Activated CD4-positive, alpha-beta T cell treated with anti-CD3 and anti-CD28 coated beads for 4 hours (primary cell): ENCODE data around the gene CIITA.
A peak's percentile ranks its signal among the peaks of the same experiment; 100 is the strongest.
"Not testable (repeated sequence)": the region's sequence is repeated elsewhere in the genome, so short reads cannot be mapped to it uniquely, and the experiment has no call there.

Experiments used
- DNase-seq, 2 donors: peaks; one replicate each; pipeline ENCODE4 v3.0.0-alpha.2; 2020

CIITA gene

GRCh38 chr16:10938796-10939648 is 62.0 kb downstream of the CIITA start:
- no peak for DNase-seq

- no peak for DNase-seq
Observed at GRCh38 chr16:10939649-10940234, 62.7 kb downstream of the CIITA start.

DNA sequence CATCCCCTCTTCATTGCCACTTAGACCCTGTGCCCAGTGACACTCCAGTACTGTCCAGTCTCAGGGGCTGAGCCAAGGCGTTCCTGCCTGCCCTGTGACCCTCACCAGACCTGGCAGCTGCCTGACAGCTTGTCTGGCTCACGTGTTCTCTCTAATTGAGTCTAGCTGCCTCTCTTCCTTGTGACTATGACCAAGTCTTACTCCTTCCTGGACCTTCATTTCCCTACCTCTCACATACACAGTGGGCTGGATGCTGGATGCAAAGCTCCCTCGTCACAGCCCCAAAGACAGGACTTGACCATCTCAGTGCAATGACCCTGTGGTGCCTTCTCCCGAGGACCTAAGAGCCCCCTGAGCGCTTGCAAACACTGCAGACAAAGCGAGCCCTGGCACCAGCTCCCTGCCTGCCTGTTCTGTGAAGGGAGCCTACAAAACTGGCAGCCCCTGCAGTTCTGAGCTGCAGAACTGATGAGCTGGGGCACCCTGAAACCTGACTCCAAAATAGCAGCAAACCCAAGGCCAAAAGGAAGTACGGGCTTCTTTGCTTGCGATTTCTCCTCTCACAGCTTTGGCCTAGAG is 63.6 kb downstream of the CIITA start:
- DNase-seq: no peak

- DNase-seq: no peak
Observed at GRCh38 chr16:10941127-10941933, 64.3 kb downstream of the CIITA start.

- not testable (repeated sequence) for DNase-seq
Observed at GRCh38 chr16:10941935-10942351, 64.9 kb downstream of the CIITA start.

DNA sequence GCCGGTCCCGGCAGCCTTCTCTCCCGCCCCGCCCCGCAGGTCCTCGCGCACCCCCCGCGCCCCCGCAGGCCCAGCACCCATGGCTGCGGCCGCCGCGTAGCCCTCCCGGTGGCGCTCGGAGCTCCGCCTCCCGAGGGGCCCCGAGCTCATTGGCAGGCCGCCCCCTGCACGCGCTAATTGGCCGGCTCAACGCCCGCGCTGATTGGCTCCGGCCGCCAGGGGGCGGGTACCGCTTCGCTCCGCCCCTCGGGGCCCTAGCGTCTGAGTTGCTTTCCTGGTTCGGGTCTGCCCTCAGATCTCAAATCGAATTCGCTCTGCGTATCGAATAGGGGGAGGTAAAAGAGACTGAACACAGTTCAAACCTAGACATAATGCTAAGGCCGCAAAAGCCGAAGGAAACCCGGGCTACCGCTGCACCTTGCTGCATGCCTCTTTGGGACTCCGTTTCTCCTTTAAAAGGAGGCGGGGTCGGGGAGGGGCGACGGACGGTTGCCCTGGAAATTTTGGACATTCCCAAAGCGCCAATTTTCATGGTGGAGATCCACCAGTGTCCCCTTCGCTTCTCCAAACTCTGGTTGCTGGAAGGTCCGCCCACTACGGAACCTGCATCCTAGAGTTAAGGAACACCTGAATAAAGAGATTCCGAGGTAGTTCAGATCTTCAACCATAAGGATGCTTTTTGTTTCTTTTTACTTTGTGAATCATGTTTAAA is 65.5 kb downstream of the CIITA start, which contains the start of gene DEXI:
Gene DEXI, minus strand, starts transcription at position 117 of the 712 bp plus-strand sequence. CDS start 463 bp downstream, outside the sequence.
- peak; percentile 93 to 94 for DNase-seq

DNA sequence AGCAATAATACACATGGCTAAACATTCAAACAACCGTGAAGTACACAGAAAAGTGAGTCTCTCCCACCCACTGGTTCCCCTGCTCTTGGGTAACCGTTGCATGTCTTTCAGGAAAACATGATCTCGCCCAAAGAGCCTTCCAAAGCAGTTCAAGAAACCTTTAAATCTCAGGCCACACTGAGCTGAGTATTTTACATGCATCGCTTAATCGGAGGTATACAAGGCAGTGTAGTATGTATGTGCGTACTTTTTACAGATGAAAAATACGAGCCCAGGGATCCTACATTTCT is 66.0 kb downstream of the CIITA start:
- DNase-seq: no peak

- DNase-seq: peak; percentile 93 to 96
Observed at GRCh38 chr16:10944249-10945064, 67.5 kb downstream of the CIITA start, which contains the start of gene CLEC16A. TSS of gene CLEC16A (plus strand) at chr16:10944564. CDS start at chr16:10944718, 154 bp downstream.

DNA sequence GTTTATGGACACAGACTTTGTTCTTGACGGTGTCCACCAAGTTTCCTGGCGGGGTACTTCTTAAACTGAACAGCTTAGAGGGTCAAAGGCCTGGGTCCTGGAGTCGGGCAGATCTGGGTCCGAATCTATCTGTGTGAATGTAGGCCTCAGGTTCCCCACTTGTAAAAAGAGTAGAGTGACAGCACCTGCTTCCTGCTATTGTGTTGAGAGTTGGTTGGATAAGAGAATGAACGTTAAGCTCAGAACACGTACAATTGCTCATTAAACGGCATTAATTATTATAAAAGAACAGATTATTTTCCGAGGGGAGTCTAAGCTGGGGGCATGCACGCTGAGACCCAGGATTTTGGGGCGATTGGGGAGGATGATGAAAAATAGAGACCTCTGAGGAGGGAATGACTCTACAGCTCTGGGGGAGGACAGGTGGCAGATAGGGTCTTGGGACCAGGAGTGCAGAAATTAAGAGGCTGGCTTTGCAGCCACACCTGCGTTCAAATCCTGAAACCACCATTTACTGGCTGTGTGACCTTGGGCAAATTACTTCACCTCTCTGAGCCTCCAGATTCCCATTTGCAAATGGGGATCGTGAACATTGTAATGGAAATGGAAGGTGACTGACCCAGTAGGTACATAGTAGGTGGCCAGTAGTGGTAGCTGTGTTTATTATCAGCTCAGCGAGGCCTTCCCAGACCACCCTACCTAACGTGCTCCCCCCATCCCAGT is 68.2 kb downstream of the CIITA start:
- DNase-seq: no peak

GRCh38 chr16:10946308-10946707 is 69.3 kb downstream of the CIITA start:
- no peak for DNase-seq

DNA sequence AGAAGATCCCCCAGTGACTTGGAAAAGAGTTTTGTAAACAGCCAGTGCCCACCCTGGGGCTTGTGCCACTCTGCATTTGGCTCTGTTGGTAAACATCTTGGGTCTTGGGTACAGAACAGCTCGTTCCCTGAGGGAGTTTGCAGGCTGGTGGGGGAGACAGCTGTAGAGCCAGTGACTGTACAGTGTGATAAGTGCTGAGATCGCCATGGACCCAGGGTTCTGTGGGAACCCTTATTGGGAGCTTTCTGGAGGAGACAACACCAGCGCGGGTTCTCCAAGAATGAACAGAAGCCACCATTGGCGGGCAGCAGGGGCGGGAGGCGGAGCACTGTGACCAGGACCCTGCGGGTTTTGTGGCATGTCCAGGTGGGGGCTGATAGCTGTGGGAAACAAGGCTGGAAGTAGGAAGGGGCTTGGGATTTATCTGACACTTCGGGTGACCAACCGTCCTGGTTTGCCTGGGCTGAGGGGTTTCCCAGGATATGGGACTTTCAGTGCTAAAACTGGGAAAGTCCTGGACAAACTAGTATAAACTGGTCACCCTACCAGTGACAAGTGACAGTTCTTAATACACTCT is 70.3 kb downstream of the CIITA start:
- no peak for DNase-seq

DNA sequence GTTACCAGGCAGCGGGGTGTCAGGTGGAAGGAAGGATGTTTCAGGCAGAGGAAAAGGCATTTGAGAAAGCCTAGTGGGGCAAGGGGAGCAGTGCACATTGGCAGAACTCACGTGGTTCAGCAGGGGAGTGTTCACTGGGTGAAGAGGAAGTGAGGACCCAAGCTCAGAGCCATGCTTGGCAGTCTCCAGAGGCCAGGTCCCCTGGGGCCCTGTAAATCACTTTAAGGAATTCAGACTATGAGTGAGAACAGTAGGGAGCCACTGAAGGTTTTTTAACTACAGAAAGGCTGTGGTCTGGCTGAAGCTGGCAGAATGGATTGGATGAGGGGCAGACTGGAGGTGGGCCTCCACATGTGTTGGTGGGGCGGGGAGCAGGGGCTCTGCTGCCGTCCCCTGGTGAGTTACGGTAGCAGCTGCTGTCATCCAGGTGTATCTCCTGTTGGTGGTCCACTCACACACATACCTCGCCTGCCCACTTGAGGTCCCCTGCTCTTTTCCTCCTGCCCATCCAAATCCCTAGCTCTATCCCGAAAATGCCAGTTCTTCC is 72.5 kb downstream of the CIITA start:
- peak in 1 of 2 donors; percentile 28 for DNase-seq

DNA sequence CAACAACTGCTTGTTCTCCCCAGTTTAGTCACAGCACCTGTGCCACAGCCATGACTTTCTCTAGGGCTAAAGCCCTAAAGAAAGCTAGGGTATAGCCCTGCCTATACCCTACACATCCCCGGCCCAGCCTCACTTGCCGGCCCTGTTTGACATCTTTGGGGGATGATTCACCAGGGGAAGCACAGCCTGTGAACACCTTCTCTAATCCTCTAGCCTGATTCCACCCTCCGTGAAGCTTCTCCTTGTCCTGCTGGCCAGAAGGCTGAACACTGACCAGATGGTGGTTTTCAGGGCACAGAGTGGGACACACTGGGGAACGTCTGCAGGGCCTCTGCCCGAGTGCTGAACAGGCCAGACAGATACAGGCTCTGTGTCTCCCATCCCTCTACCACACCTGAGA is 73.4 kb downstream of the CIITA start:
- DNase-seq: no peak

DNA sequence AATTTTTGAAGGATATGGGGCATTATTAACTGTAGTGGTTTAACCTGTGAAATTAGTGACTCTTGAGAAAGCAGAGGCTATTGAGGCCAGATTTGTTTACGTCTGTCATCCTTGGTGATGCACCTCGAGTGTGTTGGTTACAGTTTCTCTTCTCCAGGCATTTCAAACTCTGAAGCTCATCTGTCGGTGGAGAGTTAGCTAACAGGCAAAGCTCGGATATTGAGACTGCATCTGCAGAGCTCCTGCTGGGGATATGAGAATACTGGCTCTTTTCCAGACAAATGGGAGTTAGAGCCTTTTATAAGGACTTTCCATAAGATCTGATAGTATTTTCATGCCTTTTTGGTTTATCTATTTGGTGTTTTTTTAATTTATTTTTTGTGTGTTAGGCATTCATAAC is 74.0 kb downstream of the CIITA start:
- no peak for DNase-seq

GRCh38 chr16:10954903-10955302 is 77.9 kb downstream of the CIITA start:
- no peak for DNase-seq

- no peak for DNase-seq
Observed at GRCh38 chr16:10957771-10958482, 80.9 kb downstream of the CIITA start.

DNA sequence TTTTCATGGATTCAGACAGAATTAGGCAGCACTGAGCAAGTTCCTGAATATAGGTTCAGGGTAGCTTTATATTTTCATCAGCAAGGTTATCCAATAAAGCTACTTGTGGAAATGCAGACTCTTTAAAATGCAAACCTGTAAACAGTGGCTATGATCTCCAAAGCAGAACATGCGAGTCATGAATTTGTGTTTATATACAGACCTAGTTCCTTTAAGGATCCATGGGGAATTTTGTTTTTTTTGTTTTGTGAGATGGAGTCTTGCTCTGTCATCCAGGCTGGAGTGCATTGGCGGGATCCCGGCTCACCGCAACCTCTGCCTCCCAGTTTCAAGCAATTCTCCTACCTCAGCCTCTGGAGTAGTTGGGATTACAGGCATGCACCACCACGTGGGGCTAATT is 82.2 kb downstream of the CIITA start:
- no peak for DNase-seq

- no peak for DNase-seq
Observed at GRCh38 chr16:10961231-10961630, 84.2 kb downstream of the CIITA start.
